Embryonic facial prominence (tissue), 1 donor: ENCODE results near the gene EXOSC2.
A peak's percentile ranks its signal among the peaks of the same experiment; 100 is the strongest.

Experiments used
- DNase-seq: peaks from one replicate; pipeline ENCODE4 v3.0.0-alpha.2; 2016; ENCODE audit errors: extremely low spot score

Gene EXOSC2, protein sequence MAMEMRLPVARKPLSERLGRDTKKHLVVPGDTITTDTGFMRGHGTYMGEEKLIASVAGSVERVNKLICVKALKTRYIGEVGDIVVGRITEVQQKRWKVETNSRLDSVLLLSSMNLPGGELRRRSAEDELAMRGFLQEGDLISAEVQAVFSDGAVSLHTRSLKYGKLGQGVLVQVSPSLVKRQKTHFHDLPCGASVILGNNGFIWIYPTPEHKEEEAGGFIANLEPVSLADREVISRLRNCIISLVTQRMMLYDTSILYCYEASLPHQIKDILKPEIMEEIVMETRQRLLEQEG

DNA sequence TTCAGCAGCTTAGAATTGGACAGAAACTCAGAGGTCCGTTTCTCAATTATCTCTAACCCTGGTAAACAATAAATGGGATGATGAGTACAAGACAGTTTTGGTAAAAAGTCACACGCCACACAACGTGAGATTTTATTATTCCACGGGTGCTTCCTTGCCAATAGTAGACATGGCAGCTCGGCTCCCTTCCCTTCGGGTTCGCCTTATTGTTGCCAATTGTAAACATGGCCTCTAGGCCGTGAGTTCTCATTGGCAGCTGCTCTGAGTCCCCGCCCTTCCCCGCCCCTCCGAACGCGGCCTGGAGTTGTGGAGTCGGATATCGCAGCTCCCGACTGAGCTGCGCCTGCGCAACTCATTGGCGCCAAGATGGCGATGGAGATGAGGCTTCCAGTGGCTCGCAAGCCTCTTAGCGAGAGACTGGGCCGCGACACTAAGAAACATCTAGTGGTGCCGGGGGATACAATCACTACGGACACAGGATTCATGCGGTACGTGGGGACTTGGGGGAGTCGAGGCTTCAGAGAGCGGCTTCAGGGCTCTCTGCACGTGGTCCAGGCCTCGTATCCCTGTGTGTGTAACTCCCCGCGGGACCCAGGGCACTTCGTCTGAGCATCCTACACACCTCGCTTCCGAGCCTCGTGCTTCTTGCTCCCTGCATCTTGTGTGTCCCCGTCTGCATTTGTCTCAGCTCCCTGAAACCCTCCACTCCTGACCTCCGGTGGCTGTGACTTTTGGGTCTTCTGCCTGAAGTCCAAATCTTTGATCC, at the start of gene EXOSC2:
TSS of gene EXOSC2 (plus strand) at position 355 of the 766 bp plus-strand sequence. CDS start at position 367, 12 bp downstream.
- DNase-seq = peak; percentile 94

- DNase-seq = no peak
Measured at GRCh38 chr9:130651221-130651620, 42.4 kb upstream of the EXOSC2 start.

DNA sequence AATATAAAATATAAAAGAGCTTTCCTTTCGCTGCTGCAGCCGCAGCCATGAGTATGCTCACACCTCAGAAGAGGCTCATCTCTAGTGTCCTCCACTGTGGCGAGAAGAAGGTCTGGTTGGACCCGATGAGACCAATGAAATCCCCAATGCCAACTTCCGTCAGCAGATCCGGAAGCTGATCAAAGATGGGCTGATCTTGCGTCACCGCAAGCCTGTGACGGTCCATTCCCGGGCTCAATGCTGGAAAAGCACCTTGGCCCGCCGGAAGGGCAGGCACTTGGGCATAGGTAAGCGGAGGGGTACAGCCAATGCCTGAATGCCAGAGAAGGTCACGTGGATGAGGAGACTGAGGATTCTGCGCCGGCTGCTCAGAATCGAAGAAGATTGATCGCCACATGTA, 41.8 kb upstream of the EXOSC2 start:
- no peak for DNase-seq

DNA sequence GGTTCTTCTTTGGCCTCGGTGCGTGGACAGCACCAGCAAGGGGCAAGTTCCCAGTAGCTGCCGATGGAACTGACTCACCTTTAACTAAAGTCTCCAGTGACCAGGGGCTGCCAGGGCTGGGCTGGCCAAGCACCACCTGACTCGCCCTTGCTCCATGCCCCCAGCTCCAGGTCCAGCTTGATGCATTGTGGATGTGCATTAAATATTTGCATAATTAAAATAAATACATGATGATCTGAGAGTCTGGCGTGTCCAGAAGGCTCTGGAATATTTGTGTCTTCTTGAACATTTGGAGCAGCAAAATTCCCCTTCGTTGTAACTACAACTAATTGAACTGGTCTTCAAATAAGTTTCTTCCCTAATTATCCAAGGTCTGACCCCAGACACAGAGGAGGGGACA, 38.7 kb upstream of the EXOSC2 start:
- no peak for DNase-seq

- no peak for DNase-seq
Measured at GRCh38 chr9:130658893-130659698, 34.5 kb upstream of the EXOSC2 start.

DNA sequence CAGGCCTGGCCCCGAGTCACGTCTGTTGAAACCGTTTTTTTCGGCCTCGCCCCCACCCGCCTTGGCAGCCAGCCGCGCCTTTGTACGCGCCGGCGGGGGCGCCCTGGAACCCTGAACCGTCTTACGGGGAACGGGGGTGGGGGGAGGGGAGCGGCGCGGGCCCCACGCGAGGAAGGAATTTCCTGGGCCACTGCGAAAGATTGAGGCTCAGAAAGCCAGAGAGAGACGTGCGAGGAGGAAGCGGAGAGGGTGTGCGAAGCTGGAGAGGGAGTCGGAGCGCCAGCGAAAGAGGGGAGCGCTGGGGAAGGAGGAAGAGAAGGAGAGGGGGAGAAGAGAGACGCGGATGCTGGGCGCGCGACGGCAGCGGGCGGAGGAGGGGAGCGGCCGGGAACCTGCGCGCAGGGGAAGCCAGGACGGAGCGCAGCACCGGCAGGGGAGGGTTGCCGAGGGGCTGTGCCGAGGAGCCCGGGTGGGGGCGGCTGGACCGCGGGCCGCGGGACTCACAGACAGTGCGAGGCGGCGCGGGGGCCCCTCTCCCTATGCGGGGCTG, 33.8 kb upstream of the EXOSC2 start:
- DNase-seq = no peak

GRCh38 chr9:130660326-130660682, 33.3 kb upstream of the EXOSC2 start:
- no peak for DNase-seq

GRCh38 chr9:130660683-130661450, 32.7 kb upstream of the EXOSC2 start:
- no peak for DNase-seq

- DNase-seq = no peak
Measured at GRCh38 chr9:130661451-130662098, 32.0 kb upstream of the EXOSC2 start.

- DNase-seq = no peak
Measured at GRCh38 chr9:130662099-130662969, 31.2 kb upstream of the EXOSC2 start.

- no peak for DNase-seq
Measured at GRCh38 chr9:130662970-130663257, 30.7 kb upstream of the EXOSC2 start.

DNA sequence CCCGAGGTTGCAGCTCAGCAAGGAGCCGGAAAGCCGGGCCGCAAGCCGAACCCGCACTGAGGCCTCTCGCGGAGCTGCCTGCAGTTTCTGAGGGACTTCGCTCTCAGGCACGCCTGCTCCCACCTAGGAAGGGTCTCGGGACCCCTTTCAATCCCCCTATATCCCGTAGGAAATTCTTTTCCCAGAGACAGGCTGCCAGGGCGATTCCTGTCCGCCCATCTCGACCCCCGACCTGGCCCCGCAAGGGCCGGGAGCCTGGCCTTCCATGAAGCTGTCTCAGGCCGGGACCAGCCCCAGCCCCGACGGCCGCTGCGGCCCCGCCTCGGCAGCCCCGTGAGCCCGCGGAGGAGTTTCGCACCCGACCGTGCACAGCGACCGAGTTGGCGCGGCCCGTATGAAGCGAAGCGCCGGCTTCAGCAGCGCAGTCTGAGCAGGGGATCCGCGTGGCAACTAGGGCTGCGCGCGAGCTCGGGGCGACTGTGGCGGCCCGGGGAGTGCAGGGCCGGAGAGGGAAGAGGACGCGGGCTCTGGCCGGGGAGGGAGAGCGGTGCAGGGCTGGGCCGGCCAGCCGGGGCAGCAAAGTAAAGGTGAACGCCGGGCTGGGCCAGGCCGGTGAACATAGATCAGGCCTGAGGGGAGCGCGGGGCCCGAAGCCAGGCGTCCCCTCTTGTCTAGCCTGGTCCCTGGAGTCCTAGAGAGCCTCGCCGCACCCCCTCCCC, 30.2 kb upstream of the EXOSC2 start:
- DNase-seq = peak; percentile 46

GRCh38 chr9:130663977-130664250, 29.7 kb upstream of the EXOSC2 start:
- DNase-seq = no peak

DNA sequence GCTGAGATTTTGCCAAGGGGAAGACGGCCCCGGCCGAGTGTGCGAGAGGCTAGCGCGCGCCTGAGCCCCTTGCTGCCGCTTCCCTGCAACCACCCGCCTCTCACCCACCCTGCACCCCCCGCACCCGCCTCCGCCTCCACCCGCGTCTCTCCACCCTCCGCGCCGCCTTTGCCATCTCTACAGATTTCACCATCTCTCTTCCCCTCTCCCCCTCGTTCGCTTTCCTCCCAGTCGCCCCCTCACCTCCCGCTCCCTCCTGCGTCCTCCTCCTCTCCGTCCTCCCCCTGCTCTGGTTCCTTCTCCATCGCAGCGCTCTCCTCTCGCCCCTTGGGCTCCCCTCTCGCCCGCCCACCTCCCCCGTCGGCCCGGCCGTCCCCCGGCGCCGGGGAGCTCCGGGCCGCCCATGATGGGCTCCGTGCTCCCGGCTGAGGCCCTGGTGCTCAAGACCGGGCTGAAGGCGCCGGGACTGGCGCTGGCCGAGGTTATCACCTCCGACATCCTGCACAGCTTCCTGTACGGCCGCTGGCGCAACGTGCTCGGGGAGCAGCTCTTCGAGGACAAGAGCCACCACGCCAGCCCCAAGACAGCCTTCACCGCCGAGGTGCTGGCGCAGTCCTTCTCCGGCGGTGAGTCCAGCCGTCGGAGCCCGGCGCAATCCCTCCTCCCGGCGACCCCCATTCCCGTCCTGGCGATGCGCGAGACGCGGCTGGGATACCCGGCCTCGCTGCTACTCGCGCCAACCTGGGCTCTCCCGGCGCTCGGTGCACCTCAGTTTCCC, 29.1 kb upstream of the EXOSC2 start, which contains the start of gene PRDM12:
TSS of gene PRDM12 (plus strand) at position 344 of the 778 bp plus-strand sequence. CDS start at position 404, 60 bp downstream.
- DNase-seq = no peak

- no peak for DNase-seq
Measured at GRCh38 chr9:130665029-130665430, 28.6 kb upstream of the EXOSC2 start.

DNA sequence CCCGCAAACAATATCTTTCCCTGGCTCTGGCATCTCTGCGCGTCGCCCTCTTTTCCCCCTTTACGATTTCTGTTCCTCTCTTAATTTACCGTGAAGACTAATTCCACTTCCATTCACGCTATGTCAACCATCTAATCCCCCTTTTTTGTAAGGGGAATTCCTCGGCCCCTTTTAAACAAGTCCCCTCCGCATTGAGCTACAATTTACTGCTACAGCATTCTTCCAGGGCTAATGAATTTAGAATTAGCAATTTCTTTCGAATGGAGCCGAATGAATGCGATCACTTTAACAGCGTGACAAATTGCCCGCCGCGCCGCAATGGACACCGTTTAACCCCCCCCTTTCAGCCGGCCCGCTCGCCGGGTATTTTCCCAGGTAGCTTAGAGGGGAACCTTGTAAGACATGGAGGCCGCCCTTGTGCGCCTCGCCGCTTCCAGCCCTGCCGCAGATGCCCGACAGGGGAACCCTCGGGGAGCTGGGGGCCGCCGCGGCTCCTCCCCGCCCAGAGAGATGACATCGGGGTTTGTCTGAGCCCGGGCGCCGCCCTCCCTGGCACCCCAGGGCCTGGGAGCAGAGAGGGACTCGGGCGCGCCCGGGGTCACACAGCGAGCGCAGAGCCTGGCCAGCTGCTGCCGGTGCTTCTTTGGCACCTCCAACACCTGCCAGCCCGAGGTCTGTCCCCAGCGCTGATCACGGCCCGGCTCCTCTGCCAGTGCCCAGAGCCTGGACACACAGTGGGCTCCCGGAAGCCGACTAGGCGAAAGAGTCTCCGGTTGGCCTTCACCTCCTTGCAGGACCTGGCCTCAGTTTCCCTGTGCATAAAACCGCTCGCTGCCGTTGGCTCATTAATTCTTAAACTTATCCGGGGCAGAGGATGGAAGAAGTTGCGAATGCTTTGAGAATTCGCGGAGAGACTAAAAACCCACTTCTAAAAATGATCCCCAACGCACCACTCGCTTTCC, 27.9 kb upstream of the EXOSC2 start:
- no peak for DNase-seq

DNA sequence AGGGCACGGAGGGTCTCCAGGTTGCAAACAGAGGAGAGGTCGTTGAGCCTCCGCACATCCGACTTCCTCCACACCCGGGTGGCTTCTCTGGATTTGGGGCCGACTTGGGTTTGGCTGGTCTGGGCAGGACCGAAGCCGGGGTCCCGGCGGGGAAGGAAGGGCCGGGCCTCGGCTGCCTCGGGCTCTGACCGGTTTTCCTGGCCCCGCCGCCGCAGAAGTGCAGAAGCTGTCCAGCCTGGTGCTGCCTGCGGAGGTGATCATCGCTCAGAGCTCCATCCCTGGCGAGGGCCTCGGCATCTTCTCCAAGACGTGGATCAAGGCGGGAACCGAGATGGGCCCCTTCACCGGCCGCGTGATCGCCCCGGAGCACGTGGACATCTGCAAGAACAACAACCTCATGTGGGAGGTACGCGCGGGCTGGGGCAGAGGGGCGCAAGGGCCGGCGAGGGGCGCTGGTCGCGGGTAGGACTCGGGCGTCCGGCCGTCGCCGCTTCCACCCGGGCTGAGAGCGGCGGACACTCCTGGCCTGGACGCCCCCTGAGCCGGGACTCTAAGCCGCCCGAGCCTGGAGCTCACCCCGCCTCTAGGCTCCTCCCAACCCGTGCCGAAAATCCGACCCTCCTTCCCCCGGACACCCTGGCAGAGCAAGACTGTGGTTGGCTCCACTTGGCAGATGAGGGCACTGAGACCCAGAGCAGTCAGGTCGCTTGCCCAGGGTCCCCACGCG, 27.0 kb upstream of the EXOSC2 start:
- DNase-seq = no peak
